ENCODE measurements around the gene COP1.

COP1 gene

GRCh38 chr1:176217461-176218099 lies 10.5 kb upstream of the COP1 start:
- no peaks in the 10 kb centered on the region for H3K79me2 ChIP-seq (ENCODE audit: insufficient read depth, low read length)
- peaks cover 4% of the 10 kb centered on the region for H3K27me3 ChIP-seq (ENCODE audit: insufficient read depth, low read length, poor library complexity)
- H3K9me3 ChIP-seq (ENCODE audit: insufficient read depth, low read length, severe bottlenecking), result no peaks in the 10 kb centered on the region
- no peak overlapping the region for H3K4me3 ChIP-seq (ENCODE audit: low read depth in 1 of 2, low read length in 2 of 2)
- H4K20me1 ChIP-seq (ENCODE audit: insufficient read depth, low read length), result no peaks in the 10 kb centered on the region
- no peak overlapping the region for H3K4me2 ChIP-seq (ENCODE audit: insufficient read depth, low read length)
- no peak overlapping the region for H2AFZ ChIP-seq (ENCODE audit: low read depth, low read length)
- H3K27ac ChIP-seq (ENCODE audit: low read length), result no peak overlapping the region
- no peaks in the 10 kb centered on the region for H3K4me1 ChIP-seq (ENCODE audit: insufficient read depth, low read length)
- TF ChIP-seq CTCF (IDR thresholded peaks at IDR 0.05; ENCODE audit: borderline replicate concordance, extremely low read depth, low read length, poor library complexity, severe bottlenecking) (no peak), EZH2 (IDR thresholded peaks at IDR 0.05; ENCODE audit: borderline replicate concordance, low read depth, low read length, severe bottlenecking) (no peak)
- H3K9ac ChIP-seq (ENCODE audit: low read depth, low read length), result no peak overlapping the region
- no peaks in the 10 kb centered on the region for H3K36me3 ChIP-seq (ENCODE audit: insufficient read depth, low read length)
- ATAC-seq (ENCODE audit: insufficient read depth, low read depth), result no peak
- no peak for DNase-seq

- ATAC-seq (ENCODE audit: insufficient read depth, low read depth), result no peak
- no peak overlapping the region for H3K27ac ChIP-seq (ENCODE audit: low read length)
Measured at GRCh38 chr1:176216031-176216430, 8.9 kb upstream of the COP1 start.

DNA sequence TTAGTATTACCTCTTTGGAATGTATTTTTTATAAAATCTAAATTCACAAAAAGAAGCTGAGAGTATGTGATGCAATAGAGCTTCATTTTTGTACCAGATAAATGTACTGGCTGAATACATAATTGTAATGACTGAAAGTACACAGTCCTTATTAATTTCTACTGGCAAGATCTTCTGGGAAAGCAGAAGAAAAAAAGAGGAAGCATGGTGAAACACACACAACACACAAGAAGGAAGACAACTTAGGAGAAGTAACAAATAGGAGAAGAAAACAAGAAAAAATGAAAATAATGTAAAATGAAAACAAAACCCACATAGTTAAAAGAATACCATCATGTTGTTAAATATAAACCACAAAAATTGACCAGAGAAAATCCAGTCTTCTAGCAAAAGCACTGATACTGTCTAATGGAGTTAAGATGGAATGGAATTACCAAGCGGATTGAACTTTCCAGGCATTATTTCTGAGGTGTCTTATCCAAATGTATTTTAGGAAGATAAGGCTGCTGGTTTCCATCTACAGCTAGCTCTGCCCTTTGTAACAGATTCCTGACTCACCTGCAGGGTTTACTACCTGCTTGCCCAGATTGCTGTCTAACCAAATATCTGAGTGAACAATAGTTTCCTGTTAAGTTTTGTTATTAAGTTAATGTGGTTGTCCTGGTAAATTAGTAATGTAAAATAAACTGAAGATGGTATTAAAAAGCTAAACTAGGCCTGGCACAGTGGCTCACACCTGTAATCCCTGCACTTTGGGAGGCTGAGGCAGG lies 4.5 kb upstream of the COP1 start:
- no peak overlapping the region for H3K27ac ChIP-seq (ENCODE audit: low read length)

More at GRCh38 chr1:176216031-176216430, 8.9 kb upstream of the COP1 start:
- no peaks in the 10 kb centered on the region for H4K20me1 ChIP-seq (ENCODE audit: insufficient read depth, low read length)
- no peaks in the 10 kb centered on the region for H3K79me2 ChIP-seq (ENCODE audit: insufficient read depth, low read length)
- DNase-seq, result no peak
- no peaks in the 10 kb centered on the region for H3K36me3 ChIP-seq (ENCODE audit: insufficient read depth, low read length)
- H3K27me3 ChIP-seq (ENCODE audit: insufficient read depth, low read length, poor library complexity), result peaks cover 4% of the 10 kb centered on the region
- H3K4me1 ChIP-seq (ENCODE audit: insufficient read depth, low read length), result no peaks in the 10 kb centered on the region
- no peak overlapping the region for H3K9ac ChIP-seq (ENCODE audit: low read depth, low read length)
- no peak overlapping the region for H3K4me2 ChIP-seq (ENCODE audit: insufficient read depth, low read length)
- no peak overlapping the region for H2AFZ ChIP-seq (ENCODE audit: low read depth, low read length)
- H3K4me3 ChIP-seq (ENCODE audit: low read depth in 1 of 2, low read length in 2 of 2), result no peak overlapping the region
- no peaks in the 10 kb centered on the region for H3K9me3 ChIP-seq (ENCODE audit: insufficient read depth, low read length, severe bottlenecking)
- TF ChIP-seq EZH2 (IDR thresholded peaks at IDR 0.05; ENCODE audit: borderline replicate concordance, low read depth, low read length, severe bottlenecking), result no peak

More for the DNA sequence above, 4.5 kb upstream of the COP1 start:
- DNase-seq (no peak), ATAC-seq (ENCODE audit: insufficient read depth, low read depth) (no peak)
- Histone ChIP-seq H3K4me1 (ENCODE audit: insufficient read depth, low read length) (peaks cover 11% of the 10 kb centered on the region), H3K4me3 (ENCODE audit: low read depth in 1 of 2, low read length in 2 of 2) (no peak overlapping the region), H3K36me3 (ENCODE audit: insufficient read depth, low read length) (no peaks in the 10 kb centered on the region), H4K20me1 (ENCODE audit: insufficient read depth, low read length) (no peaks in the 10 kb centered on the region), H3K9me3 (ENCODE audit: insufficient read depth, low read length, severe bottlenecking) (no peaks in the 10 kb centered on the region), H3K79me2 (ENCODE audit: insufficient read depth, low read length) (peaks cover 14% of the 10 kb centered on the region), H3K9ac (ENCODE audit: low read depth, low read length) (no peak overlapping the region), H2AFZ (ENCODE audit: low read depth, low read length) (no peak overlapping the region), H3K27me3 (ENCODE audit: insufficient read depth, low read length, poor library complexity) (no peaks in the 10 kb centered on the region), H3K4me2 (ENCODE audit: insufficient read depth, low read length) (no peak overlapping the region)
- TF ChIP-seq CTCF (IDR thresholded peaks at IDR 0.05; ENCODE audit: borderline replicate concordance, extremely low read depth, low read length, poor library complexity, severe bottlenecking) (no peak), EZH2 (IDR thresholded peaks at IDR 0.05; ENCODE audit: borderline replicate concordance, low read depth, low read length, severe bottlenecking) (no peak)
